PC-3 (cell line): ENCODE data around the gene IZUMO4. TPM values are rescaled to one million over a fixed set of nuclear protein-coding genes. Genes with fewer than 3 reads are reported as not detected.

Experiments used
- ATAC-seq: fragments of 200-7000 bp; cut with Tn5 transposase; 2 replicates; pipeline ENCODE4 v1.9.1; 2020; ENCODE audit warnings: mild to moderate bottlenecking, moderate library complexity
- BruUV-seq: library from RNA; stranded (reverse); fragments of 400-500 nt; replicated peaks from 2 replicates; lab custom pipeline; 2021; lab: Mats Ljungman, UMichigan
- CTCF ChIA-PET: fragments of 300-600 bp; sonication (Branson Sonifier 250); formaldehyde crosslinking; loops from one replicate; lab custom pipeline; 2022; ENCODE audit warnings: antibody characterized with exemption; lab: Charles Lee
- POLR2A ChIA-PET: fragments of 300-600 bp; sonication (Branson Sonifier 250); formaldehyde crosslinking; loops from one replicate; lab custom pipeline; 2022; ENCODE audit warnings: antibody characterized with exemption; ENCODE audit not compliant: unreplicated experiment; lab: Charles Lee
- DNase-seq: peaks from one replicate; pipeline ENCODE4 v3.0.0-alpha.2; 2015
- H2AFZ ChIP-seq: fragments of 300-600 bp; sonication (generic); 2 replicates; pipeline ENCODE4 v1.6.0; 2016; ENCODE audit warnings: antibody characterized with exemption, low read length
- H3F3A ChIP-seq: fragments of 300-600 bp; sonication (generic); one replicate; pipeline ENCODE4 v1.6.0; 2017; ENCODE audit warnings: antibody characterized with exemption, low read length, control low read depth, mild to moderate bottlenecking; ENCODE audit not compliant: unreplicated experiment
- H3K27ac ChIP-seq: fragments of 300-600 bp; sonication (generic); 2 replicates; pipeline ENCODE4 v1.5.1; 2016; ENCODE audit warnings: mild to moderate bottlenecking, low read length
- H3K27me3 ChIP-seq: fragments of 300-600 bp; sonication (generic); 2 replicates; pipeline ENCODE4 v1.6.1; 2016; ENCODE audit warnings: low read length, mixed read lengths
- H3K36me3 ChIP-seq: fragments of 300-600 bp; sonication (generic); 2 replicates; pipeline ENCODE4 v1.6.1; 2016; ENCODE audit warnings: low read depth, mixed run types, low read length, mixed read lengths
- H3K4me1 ChIP-seq: fragments of 300-600 bp; sonication (generic); 2 replicates; pipeline ENCODE4 v1.5.1; 2016; ENCODE audit warnings: low read length; ENCODE audit not compliant: insufficient read depth
- H3K4me2 ChIP-seq: fragments of 300-600 bp; sonication (generic); 2 replicates; pipeline ENCODE4 v1.6.0; 2016; ENCODE audit warnings: low read length
- H3K4me3 ChIP-seq: fragments of 300-600 bp; sonication (generic); 2 replicates; pipeline ENCODE4 v1.5.1; 2016; ENCODE audit warnings: mild to moderate bottlenecking, low read length, mixed read lengths
- H3K79me2 ChIP-seq: fragments of 300-600 bp; sonication (generic); 2 replicates; pipeline ENCODE4 v1.6.1; 2017; ENCODE audit warnings: low read length, mixed read lengths
- H3K9ac ChIP-seq: fragments of 300-600 bp; sonication (generic); 2 replicates; pipeline ENCODE4 v1.6.0; 2016; ENCODE audit warnings: mild to moderate bottlenecking, low read length
- H3K9me2 ChIP-seq: fragments of 300-600 bp; sonication (generic); replicated peaks from 2 replicates; pipeline ENCODE4 v1.6.1; 2016; ENCODE audit warnings: mixed run types, low read length, mixed read lengths
- H3K9me3 ChIP-seq: fragments of 300-600 bp; sonication (generic); 2 replicates; pipeline ENCODE4 v1.6.1; 2016; ENCODE audit warnings: low read length, mixed read lengths
- H4K20me1 ChIP-seq: fragments of 300-600 bp; sonication (generic); 2 replicates; pipeline ENCODE4 v1.6.1; 2016; ENCODE audit warnings: low read length, mixed read lengths
- CTCF ChIP-seq: fragments of 300-600 bp; sonication (generic); conservative IDR thresholded peaks from 2 replicates; pipeline ENCODE4 v1.5.1; 2017; ENCODE audit warnings: antibody characterized with exemption, low read depth, mild to moderate bottlenecking, low read length
- EZH2 ChIP-seq: fragments of 300-600 bp; sonication (generic); IDR thresholded peaks from one replicate; pipeline ENCODE4 v1.6.1; 2017; ENCODE audit warnings: antibody characterized with exemption, mild to moderate bottlenecking, low read length; ENCODE audit not compliant: unreplicated experiment
- EZH2phosphoT487 ChIP-seq: fragments of 300-600 bp; sonication (generic); IDR thresholded peaks from 2 replicates; pipeline ENCODE4 v1.6.1; 2018; ENCODE audit warnings: mild to moderate bottlenecking, antibody characterized with exemption, low read length, borderline replicate concordance
- intact Hi-C: fragments of 100-400 bp; cut with micrococcal nuclease; formaldehyde crosslinking; loops from 2 replicates; pipeline ENCODE4 v1.9.0; 2023
- total RNA-seq: library from RNA; depleted of rRNA; stranded (reverse); fragments of >200 nt; gene quantifications from 2 replicates; pipeline ENCODE4 v1.2.3, GENCODE V29; 2014

Gene IZUMO4
- total RNA-seq, 1 experiment from 2014 or later: 3.6 TPM

- intact Hi-C loops: no loop called here
- TF ChIP-seq EZH2phosphoT487: no peak
- no peak for TF ChIP-seq EZH2
- TF ChIP-seq CTCF: no peak
- H3K27ac ChIP-seq: no peak overlapping the region
- H3F3A ChIP-seq: no peaks in the 10 kb centered on the region
- no peak for DNase-seq
- ChIA-PET CTCF (no interaction called here), POLR2A (no interaction called here)
- H3K4me1 ChIP-seq: peaks cover 4% of the 10 kb centered on the region; the same call in 1 of the 2 replicates
- no peak overlapping the region for H3K4me2 ChIP-seq
- H3K9me3 ChIP-seq: no peaks in the 10 kb centered on the region
- ATAC-seq: no peak
- H3K9ac ChIP-seq: no peak overlapping the region
- no peak overlapping the region for H2AFZ ChIP-seq
- H3K9me2 ChIP-seq: no peaks in the 10 kb centered on the region
- no peaks in the 10 kb centered on the region for H3K36me3 ChIP-seq
- H4K20me1 ChIP-seq: no peaks in the 10 kb centered on the region
- H3K4me3 ChIP-seq: no peak overlapping the region
- no TSS peak for BruUV-seq
- H3K79me2 ChIP-seq: no peaks in the 10 kb centered on the region
- H3K27me3 ChIP-seq: no peaks in the 10 kb centered on the region
These were observed 16.3 kb upstream of the IZUMO4 start for GRCh38 chr19:2080336-2080988.

GRCh38 chr19:2081873-2082810 is 14.6 kb upstream of the IZUMO4 start:
- CTCF ChIA-PET: no interaction called here
- H3K4me1 ChIP-seq: peaks cover 4% of the 10 kb centered on the region; the same call in 1 of the 2 replicates
- DNase-seq: no peak
- H3K79me2 ChIP-seq: no peaks in the 10 kb centered on the region
- no peaks in the 10 kb centered on the region for H4K20me1 ChIP-seq
- BruUV-seq: no TSS peak
- no peak for ATAC-seq
- no peaks in the 10 kb centered on the region for H3K27me3 ChIP-seq
- intact Hi-C loops: no loop called here
- H2AFZ ChIP-seq: no peak overlapping the region
- TF ChIP-seq EZH2 (no peak), CTCF (no peak), EZH2phosphoT487 (no peak)
- H3K4me2 ChIP-seq: no peak overlapping the region
- POLR2A ChIA-PET: no interaction called here
- H3K4me3 ChIP-seq: no peak overlapping the region
- H3K9ac ChIP-seq: no peak overlapping the region
- no peak overlapping the region for H3K27ac ChIP-seq
- no peaks in the 10 kb centered on the region for H3K9me3 ChIP-seq
- no peaks in the 10 kb centered on the region for H3F3A ChIP-seq
- H3K9me2 ChIP-seq: no peaks in the 10 kb centered on the region
- no peaks in the 10 kb centered on the region for H3K36me3 ChIP-seq
